ENCODE results near the gene HEMK1. TPM values are rescaled to one million over a fixed set of nuclear protein-coding genes. Genes with fewer than 3 reads are reported as not detected.

Gene HEMK1
- total RNA-seq, 1 experiment from 2014 or later: 22.2 TPM

GRCh38 chr3:50552598-50552997 is 16.7 kb upstream of the HEMK1 start:
- POLR2A ChIA-PET (ENCODE audit: unreplicated experiment): no interaction called here
- no TSS peak for BruUV-seq (replicated peaks)
- H3K36me3 ChIP-seq (ENCODE audit: low read depth, low read length): no peaks in the 10 kb centered on the region
- no peak for DNase-seq
- H3K27ac ChIP-seq (ENCODE audit: low read length): no peak overlapping the region
- H3K4me3 ChIP-seq (ENCODE audit: low read length): no peak overlapping the region
- no peak overlapping the region for H3K9ac ChIP-seq (ENCODE audit: low read length)
- H4K20me1 ChIP-seq (ENCODE audit: low read length): no peaks in the 10 kb centered on the region
- H3K9me3 ChIP-seq (ENCODE audit: low read length): no peaks in the 10 kb centered on the region
- intact Hi-C loops (cut with micrococcal nuclease): no loop called here
- H3K4me1 ChIP-seq (ENCODE audit: insufficient read depth, low read length): no peaks in the 10 kb centered on the region
- CTCF ChIA-PET: no interaction called here
- TF ChIP-seq EZH2phosphoT487 (IDR thresholded peaks at IDR 0.05; ENCODE audit: borderline replicate concordance, low read length): no peak
- TF ChIP-seq CTCF (conservative IDR thresholded peaks at IDR 0.05; ENCODE audit: low read depth, low read length): no peak
- no peak for TF ChIP-seq EZH2 (IDR thresholded peaks at IDR 0.05; ENCODE audit: low read length, unreplicated experiment)
- no peaks in the 10 kb centered on the region for H3K9me2 ChIP-seq (replicated peaks; ENCODE audit: low read length)
- H3K27me3 ChIP-seq (ENCODE audit: low read length): no peaks in the 10 kb centered on the region
- no peaks in the 10 kb centered on the region for H3F3A ChIP-seq (ENCODE audit: low read length, unreplicated experiment)
- no peak overlapping the region for H3K4me2 ChIP-seq (ENCODE audit: low read length)
- no peak overlapping the region for H2AFZ ChIP-seq (ENCODE audit: low read length)
- no peak for ATAC-seq
- no peaks in the 10 kb centered on the region for H3K79me2 ChIP-seq (ENCODE audit: low read length)

GRCh38 chr3:50554553-50554952 is 14.8 kb upstream of the HEMK1 start:
- H3K4me3 ChIP-seq (ENCODE audit: low read length): no peak overlapping the region
- H3K27me3 ChIP-seq (ENCODE audit: low read length): no peaks in the 10 kb centered on the region
- no peaks in the 10 kb centered on the region for H3K79me2 ChIP-seq (ENCODE audit: low read length)
- intact Hi-C loops (cut with micrococcal nuclease): no loop called here
- no peaks in the 10 kb centered on the region for H4K20me1 ChIP-seq (ENCODE audit: low read length)
- H3K9ac ChIP-seq (ENCODE audit: low read length): no peak overlapping the region
- no peak overlapping the region for H3K4me2 ChIP-seq (ENCODE audit: low read length)
- CTCF ChIA-PET: no interaction called here
- H3K36me3 ChIP-seq (ENCODE audit: low read depth, low read length): no peaks in the 10 kb centered on the region
- H3K9me2 ChIP-seq (replicated peaks; ENCODE audit: low read length): no peaks in the 10 kb centered on the region
- no peaks in the 10 kb centered on the region for H3F3A ChIP-seq (ENCODE audit: low read length, unreplicated experiment)
- POLR2A ChIA-PET (ENCODE audit: unreplicated experiment): no interaction called here
- H3K4me1 ChIP-seq (ENCODE audit: insufficient read depth, low read length): no peaks in the 10 kb centered on the region
- H3K9me3 ChIP-seq (ENCODE audit: low read length): no peaks in the 10 kb centered on the region
- ATAC-seq (0 out of 2 replicates have a peak, but pooled peaks have one; percentile 16), DNase-seq (no peak)
- no peak for TF ChIP-seq CTCF (conservative IDR thresholded peaks at IDR 0.05; ENCODE audit: low read depth, low read length)
- no peak for TF ChIP-seq EZH2 (IDR thresholded peaks at IDR 0.05; ENCODE audit: low read length, unreplicated experiment)
- TF ChIP-seq EZH2phosphoT487 (IDR thresholded peaks at IDR 0.05; ENCODE audit: borderline replicate concordance, low read length): no peak
- no peak overlapping the region for H3K27ac ChIP-seq (ENCODE audit: low read length)
- H2AFZ ChIP-seq (ENCODE audit: low read length): no peak overlapping the region
- BruUV-seq (replicated peaks): no TSS peak

- H3K4me3 ChIP-seq (ENCODE audit: low read length): no peak overlapping the region
- POLR2A ChIA-PET (ENCODE audit: unreplicated experiment): no interaction called here
- no peak overlapping the region for H3K27ac ChIP-seq (ENCODE audit: low read length)
- CTCF ChIA-PET: interaction anchor here (0.5 kb wide), 1 partner anchor 210 kb away, joined by 3 read pairs; no protein-coding TSS in a partner anchor
- DNase-seq (no peak), ATAC-seq (no peak)
- no peaks in the 10 kb centered on the region for H3K4me1 ChIP-seq (ENCODE audit: insufficient read depth, low read length)
- no peak overlapping the region for H2AFZ ChIP-seq (ENCODE audit: low read length)
- no peak overlapping the region for H3K4me2 ChIP-seq (ENCODE audit: low read length)
- BruUV-seq (replicated peaks): no TSS peak
- H3K9me2 ChIP-seq (replicated peaks; ENCODE audit: low read length): no peaks in the 10 kb centered on the region
- no peak for TF ChIP-seq EZH2phosphoT487 (IDR thresholded peaks at IDR 0.05; ENCODE audit: borderline replicate concordance, low read length)
- no peaks in the 10 kb centered on the region for H3F3A ChIP-seq (ENCODE audit: low read length, unreplicated experiment)
- intact Hi-C loops (cut with micrococcal nuclease): no loop called here
- no peak overlapping the region for H3K9ac ChIP-seq (ENCODE audit: low read length)
- H3K79me2 ChIP-seq (ENCODE audit: low read length): no peaks in the 10 kb centered on the region
- H4K20me1 ChIP-seq (ENCODE audit: low read length): no peaks in the 10 kb centered on the region
- no peaks in the 10 kb centered on the region for H3K9me3 ChIP-seq (ENCODE audit: low read length)
- no peaks in the 10 kb centered on the region for H3K36me3 ChIP-seq (ENCODE audit: low read depth, low read length)
- no peaks in the 10 kb centered on the region for H3K27me3 ChIP-seq (ENCODE audit: low read length)
Observed at GRCh38 chr3:50557106-50557505, 12.2 kb upstream of the HEMK1 start.
